ENCODE measurements around the gene ASB3. TPM values are rescaled to one million over a fixed set of nuclear protein-coding genes. Genes with fewer than 3 reads are reported as not detected.
"Not testable (repeated sequence)": the region's sequence is repeated elsewhere in the genome, so short reads cannot be mapped to it uniquely, and the experiment has no call there.

Gene ASB3
- polyA plus RNA-seq, 4 donors: 28.6 to 36.3 (median 31.5) TPM

GRCh38 chr2:53787614-53788289 lies 999 bp upstream of the ASB3 start:
- no peak for DNase-seq (ENCODE audit: low read depth in 4 of 4, low spot score in 2 of 4)

GRCh38 chr2:53786352-53786704 lies 425 bp downstream of the ASB3 start:
- peak in 1 of 4 donors; percentile 44 for DNase-seq (ENCODE audit: low read depth in 4 of 4, low spot score in 2 of 4)

- DNase-seq (ENCODE audit: low read depth in 4 of 4, low spot score in 2 of 4): no peak
Observed at GRCh38 chr2:53785366-53785765, 1.4 kb downstream of the ASB3 start.

GRCh38 chr2:53784436-53784835 lies 2.3 kb downstream of the ASB3 start:
- DNase-seq (ENCODE audit: low read depth in 4 of 4, low spot score in 2 of 4): no peak

- no peak for DNase-seq (ENCODE audit: low read depth in 4 of 4, low spot score in 2 of 4)
Observed at GRCh38 chr2:53782676-53783075, 4.1 kb downstream of the ASB3 start.

GRCh38 chr2:53780056-53780455 lies 6.7 kb downstream of the ASB3 start:
- no peak for DNase-seq (ENCODE audit: low read depth in 4 of 4, low spot score in 2 of 4)

- DNase-seq (ENCODE audit: low read depth in 4 of 4, low spot score in 2 of 4): no peak
Observed at GRCh38 chr2:53778536-53779162, 8.1 kb downstream of the ASB3 start.

GRCh38 chr2:53777134-53777533 lies 9.6 kb downstream of the ASB3 start:
- DNase-seq (ENCODE audit: low read depth in 4 of 4, low spot score in 2 of 4): no peak

GRCh38 chr2:53770264-53770663 lies 16.5 kb downstream of the ASB3 start:
- DNase-seq (ENCODE audit: low read depth in 4 of 4, low spot score in 2 of 4): no peak

GRCh38 chr2:53769318-53769945 lies 17.3 kb downstream of the ASB3 start:
- DNase-seq (ENCODE audit: low read depth in 4 of 4, low spot score in 2 of 4): no peak

- no peak for DNase-seq (ENCODE audit: low read depth in 4 of 4, low spot score in 2 of 4)
Observed at GRCh38 chr2:53768242-53768542, 18.6 kb downstream of the ASB3 start.

- DNase-seq (ENCODE audit: low read depth in 4 of 4, low spot score in 2 of 4): peak; percentile 74 to 93 (median 77)
Observed at GRCh38 chr2:53767405-53768241, 19.1 kb downstream of the ASB3 start, which contains the start of gene CHAC2. CHAC2 (plus strand) TSS chr2:53767804; CDS start chr2:53767887, 83 bp downstream.

GRCh38 chr2:53765767-53766166 lies 21.0 kb downstream of the ASB3 start:
- DNase-seq (ENCODE audit: low read depth in 4 of 4, low spot score in 2 of 4): no peak

GRCh38 chr2:53757206-53757605 lies 29.5 kb downstream of the ASB3 start:
- not testable (repeated sequence) for DNase-seq (ENCODE audit: low read depth in 4 of 4, low spot score in 2 of 4)

- DNase-seq (ENCODE audit: low read depth in 4 of 4, low spot score in 2 of 4): no peak
Observed at GRCh38 chr2:53756644-53757043, 30.1 kb downstream of the ASB3 start.

- no peak for DNase-seq (ENCODE audit: low read depth in 4 of 4, low spot score in 2 of 4)
Observed at GRCh38 chr2:53755121-53755520, 31.6 kb downstream of the ASB3 start.

- no peak for DNase-seq (ENCODE audit: low read depth in 4 of 4, low spot score in 2 of 4)
Observed at GRCh38 chr2:53753041-53753440, 33.7 kb downstream of the ASB3 start.

GRCh38 chr2:53752385-53752784 lies 34.4 kb downstream of the ASB3 start:
- DNase-seq (ENCODE audit: low read depth in 4 of 4, low spot score in 2 of 4): no peak

GRCh38 chr2:53751728-53752127 lies 35.0 kb downstream of the ASB3 start:
- no peak for DNase-seq (ENCODE audit: low read depth in 4 of 4, low spot score in 2 of 4)

- DNase-seq (ENCODE audit: low read depth in 4 of 4, low spot score in 2 of 4): no peak
Observed at GRCh38 chr2:53750041-53750768, 36.5 kb downstream of the ASB3 start.
